HFF-Myc (cell line): ENCODE data around the gene ESPNL.
"Not testable (repeated sequence)": the region's sequence is repeated elsewhere in the genome, so short reads cannot be mapped to it uniquely, and the experiment has no call there.

ENCODE experiments used
- DNase-seq: peaks from one replicate; pipeline ENCODE4 v3.0.0-alpha.2; 2011; ENCODE audit warnings: low read depth; ENCODE audit errors: extremely low read depth
- H3K4me3 ChIP-seq: replicated peaks from 2 replicates; pipeline ENCODE4 v1.5.1; 2011; ENCODE audit warnings: low read depth, mild to moderate bottlenecking, control low read depth, low read length
- TF ChIP-seq, protein P1 (sequence below): IDR thresholded peaks from 2 replicates; pipeline ENCODE4 v1.5.1; 2012; ENCODE audit warnings: mild to moderate bottlenecking, low read depth, low read length, control low read depth; ENCODE audit errors: missing control alignments

ESPNL gene, protein sequence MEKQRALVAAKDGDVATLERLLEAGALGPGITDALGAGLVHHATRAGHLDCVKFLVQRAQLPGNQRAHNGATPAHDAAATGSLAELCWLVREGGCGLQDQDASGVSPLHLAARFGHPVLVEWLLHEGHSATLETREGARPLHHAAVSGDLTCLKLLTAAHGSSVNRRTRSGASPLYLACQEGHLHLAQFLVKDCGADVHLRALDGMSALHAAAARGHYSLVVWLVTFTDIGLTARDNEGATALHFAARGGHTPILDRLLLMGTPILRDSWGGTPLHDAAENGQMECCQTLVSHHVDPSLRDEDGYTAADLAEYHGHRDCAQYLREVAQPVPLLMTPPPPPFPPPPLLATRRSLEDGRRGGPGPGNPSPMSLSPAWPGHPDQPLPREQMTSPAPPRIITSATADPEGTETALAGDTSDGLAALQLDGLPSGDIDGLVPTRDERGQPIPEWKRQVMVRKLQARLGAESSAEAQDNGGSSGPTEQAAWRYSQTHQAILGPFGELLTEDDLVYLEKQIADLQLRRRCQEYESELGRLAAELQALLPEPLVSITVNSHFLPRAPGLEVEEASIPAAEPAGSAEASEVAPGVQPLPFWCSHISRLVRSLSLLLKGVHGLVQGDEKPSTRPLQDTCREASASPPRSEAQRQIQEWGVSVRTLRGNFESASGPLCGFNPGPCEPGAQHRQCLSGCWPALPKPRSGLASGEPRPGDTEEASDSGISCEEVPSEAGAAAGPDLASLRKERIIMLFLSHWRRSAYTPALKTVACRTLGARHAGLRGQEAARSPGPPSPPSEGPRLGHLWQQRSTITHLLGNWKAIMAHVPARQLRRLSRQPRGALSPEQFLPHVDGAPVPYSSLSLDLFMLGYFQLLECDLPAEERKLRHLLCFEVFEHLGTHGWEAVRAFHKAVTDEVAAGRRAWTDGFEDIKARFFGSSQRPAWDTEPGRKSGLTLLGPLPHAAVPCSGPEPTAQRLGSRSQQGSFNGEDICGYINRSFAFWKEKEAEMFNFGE

DNA sequence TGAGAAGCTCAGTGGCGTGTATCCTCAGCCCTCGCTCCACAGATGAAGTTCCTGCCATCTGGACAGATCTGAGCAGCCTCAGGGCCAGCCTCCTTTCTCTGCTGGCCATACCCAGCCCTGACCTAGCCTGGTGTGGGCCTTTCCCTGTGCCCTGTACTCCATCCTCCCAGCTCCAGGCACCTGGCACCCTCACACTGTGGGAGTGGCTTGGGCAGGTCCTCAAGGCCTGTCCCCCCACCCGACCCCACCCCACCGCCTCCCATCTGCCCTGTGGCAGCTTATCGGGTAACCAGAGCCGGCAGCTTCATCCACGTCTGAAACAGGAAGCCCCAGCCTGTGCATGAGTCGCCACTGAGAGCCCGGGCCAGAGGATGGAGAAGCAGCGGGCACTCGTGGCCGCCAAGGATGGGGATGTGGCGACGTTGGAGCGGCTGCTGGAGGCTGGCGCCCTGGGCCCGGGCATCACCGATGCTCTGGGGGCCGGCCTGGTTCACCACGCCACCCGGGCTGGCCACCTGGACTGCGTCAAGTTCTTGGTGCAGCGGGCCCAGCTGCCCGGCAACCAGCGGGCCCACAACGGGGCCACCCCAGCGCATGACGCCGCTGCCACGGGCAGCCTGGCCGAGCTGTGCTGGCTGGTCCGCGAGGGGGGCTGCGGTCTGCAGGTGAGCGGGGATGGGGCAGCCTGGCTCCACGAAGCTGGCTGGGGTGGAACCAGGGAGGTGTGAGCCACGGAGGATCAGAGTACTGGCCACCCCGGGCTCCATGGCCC, at the start of gene ESPNL:
TSS of gene ESPNL (plus strand) at position 292 of the 772 bp plus-strand sequence. CDS start at position 372, 80 bp downstream.
- H3K4me3 ChIP-seq, result no peak within 1 kb of the TSS
- DNase-seq, result no peak
- TF ChIP-seq, protein P1, sequence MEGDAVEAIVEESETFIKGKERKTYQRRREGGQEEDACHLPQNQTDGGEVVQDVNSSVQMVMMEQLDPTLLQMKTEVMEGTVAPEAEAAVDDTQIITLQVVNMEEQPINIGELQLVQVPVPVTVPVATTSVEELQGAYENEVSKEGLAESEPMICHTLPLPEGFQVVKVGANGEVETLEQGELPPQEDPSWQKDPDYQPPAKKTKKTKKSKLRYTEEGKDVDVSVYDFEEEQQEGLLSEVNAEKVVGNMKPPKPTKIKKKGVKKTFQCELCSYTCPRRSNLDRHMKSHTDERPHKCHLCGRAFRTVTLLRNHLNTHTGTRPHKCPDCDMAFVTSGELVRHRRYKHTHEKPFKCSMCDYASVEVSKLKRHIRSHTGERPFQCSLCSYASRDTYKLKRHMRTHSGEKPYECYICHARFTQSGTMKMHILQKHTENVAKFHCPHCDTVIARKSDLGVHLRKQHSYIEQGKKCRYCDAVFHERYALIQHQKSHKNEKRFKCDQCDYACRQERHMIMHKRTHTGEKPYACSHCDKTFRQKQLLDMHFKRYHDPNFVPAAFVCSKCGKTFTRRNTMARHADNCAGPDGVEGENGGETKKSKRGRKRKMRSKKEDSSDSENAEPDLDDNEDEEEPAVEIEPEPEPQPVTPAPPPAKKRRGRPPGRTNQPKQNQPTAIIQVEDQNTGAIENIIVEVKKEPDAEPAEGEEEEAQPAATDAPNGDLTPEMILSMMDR, result no peak

DNA sequence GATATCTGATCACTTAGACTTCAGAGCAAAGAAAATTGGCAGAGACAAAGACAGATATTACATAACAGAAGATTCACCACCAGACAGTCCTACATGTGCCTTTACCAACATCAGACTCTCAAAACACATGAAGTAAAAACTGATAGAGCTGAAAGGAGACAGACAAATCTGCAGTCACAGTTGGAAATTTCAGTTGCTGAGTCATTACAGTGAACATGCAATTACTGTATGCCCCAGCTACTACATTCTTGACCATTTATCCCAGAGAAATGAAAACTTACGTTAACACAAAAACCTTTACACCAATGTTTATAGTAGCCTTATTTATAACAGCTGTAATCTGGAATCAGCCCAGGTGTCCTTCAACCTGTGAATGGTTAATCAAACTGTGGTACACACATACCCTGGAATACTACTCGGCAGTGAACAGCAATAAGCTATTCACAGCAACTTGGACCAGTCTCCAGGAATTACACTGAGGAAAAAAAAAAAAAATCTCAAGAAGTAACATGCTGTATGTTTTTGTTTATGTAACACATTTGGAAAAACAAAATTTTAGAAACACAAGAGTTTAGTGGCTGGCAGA, 46.9 kb upstream of the ESPNL start:
- no peak overlapping the region for H3K4me3 ChIP-seq
- TF ChIP-seq, protein P1, result no peak
- DNase-seq, result no peak

DNA sequence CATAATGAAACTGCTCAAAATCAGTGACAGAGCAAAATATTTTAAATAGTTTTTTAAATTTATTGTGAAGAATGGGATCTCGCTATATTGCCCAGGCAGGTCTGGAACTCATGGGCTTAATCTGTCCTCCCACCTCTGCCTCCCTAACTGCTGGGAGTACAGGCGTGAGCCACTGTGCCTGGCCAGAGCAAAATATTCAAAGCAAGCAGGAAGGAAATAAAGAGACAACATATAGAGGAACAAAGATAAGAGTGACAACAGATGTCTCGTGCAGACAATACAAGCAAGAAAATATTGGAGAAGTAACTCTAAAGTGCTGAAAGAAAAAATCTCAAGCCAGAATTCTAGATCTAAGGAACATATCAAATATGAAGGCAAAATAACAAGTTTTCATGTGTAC, 44.3 kb upstream of the ESPNL start:
- DNase-seq, result no peak
- H3K4me3 ChIP-seq, result no peak overlapping the region
- TF ChIP-seq, protein P1, result no peak

DNA sequence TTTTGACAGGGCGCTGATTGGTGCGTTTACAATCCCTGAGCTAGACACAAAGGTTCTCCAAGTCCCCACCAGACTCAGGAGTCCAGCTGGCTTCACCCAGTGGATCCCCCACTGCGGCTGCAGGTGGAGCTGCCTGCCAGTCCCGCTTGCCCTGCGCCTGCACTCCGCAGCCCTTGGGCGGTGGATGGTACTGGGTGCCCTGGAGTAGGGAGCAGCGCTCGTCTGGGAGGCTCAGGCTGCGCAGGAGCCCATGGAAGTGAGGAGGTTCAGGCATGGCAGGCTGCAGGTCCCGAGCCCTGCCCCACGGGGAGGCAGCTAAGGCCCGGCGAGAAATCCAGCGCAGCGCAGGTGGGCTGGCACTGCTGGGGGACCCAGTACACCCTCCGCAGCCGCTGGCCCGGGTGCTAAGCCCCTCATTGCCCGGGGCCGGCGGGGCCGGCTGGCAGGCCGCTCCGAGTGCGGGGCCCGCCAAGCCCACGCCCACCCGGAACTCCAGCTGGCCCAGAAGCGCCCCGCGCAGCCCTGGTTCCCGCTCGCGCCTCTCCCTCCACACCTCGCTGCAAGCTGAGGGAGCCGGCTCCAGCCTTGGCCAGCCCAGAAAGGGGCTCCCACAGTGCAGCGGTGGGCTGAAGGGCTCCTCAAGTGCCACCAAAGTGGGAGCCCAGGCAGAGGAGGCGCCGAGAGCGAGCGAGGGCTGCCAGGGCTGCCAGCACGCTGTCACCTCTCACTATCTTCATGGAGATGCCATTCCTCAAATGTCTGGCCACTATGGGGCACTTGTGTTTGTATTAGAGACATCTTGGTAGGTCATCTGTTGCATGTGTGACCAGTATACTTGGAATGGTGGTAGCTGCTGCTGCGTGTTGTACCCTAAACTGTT, 42.2 kb upstream of the ESPNL start:
- H3K4me3 ChIP-seq, DNase-seq: not testable (repeated sequence)

DNA sequence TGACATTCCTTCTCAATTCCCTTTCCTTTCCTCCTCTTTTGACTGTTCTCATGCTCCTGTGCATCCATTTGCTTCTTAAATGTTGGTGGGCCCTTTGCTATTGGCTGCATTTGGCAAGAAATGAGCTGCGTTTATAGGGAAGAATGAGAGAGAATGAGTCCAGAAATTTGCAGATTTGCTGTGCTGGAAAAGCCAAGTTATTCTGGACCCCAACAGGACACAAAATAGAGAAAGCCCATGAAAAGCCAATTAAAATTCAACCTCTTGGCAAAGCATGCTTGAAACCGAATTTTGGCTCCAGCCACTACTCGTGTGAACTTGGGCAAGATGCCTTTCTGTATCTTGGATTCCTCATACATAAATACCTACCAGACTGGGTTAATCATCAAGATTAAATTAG, 40.6 kb upstream of the ESPNL start:
- H3K4me3 ChIP-seq, result peak overlapping the region; percentile 98; the same call in 1 of the 2 replicates
- TF ChIP-seq, protein P1, result no peak
- DNase-seq, result no peak

DNA sequence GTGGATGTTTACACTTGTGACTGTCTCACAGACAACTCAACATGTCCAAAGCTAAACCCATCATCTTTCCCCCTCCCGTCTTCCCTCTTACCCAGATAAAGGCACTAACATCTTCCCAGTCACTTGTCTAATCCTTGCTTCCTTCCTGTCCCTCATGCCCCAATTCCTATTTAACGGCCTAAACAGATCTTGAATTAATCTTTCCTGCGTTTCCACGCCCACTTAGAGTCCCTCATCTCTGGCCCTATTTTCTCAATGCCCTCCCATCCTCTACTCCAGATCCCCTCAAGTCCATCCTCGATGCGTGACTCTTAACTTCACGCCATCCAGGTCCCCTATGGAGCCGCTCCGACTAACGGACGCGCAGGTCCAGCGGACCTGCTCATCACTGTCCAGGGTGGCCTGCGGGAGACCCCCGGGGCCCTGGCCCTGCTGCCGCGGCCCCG, 40.0 kb upstream of the ESPNL start:
- TF ChIP-seq, protein P1, result no peak
- peak overlapping the region; percentile 98 for H3K4me3 ChIP-seq

More for the DNA sequence above, 40.0 kb upstream of the ESPNL start:
- DNase-seq, result no peak
